K562 (cell line): ENCODE results near the gene CASTOR1. TPM values are rescaled to one million over a fixed set of nuclear protein-coding genes. Genes with fewer than 3 reads are reported as not detected.

Experiments used
- ATAC-seq: fragments of 200-7000 bp; cut with Tn5 transposase; 3 replicates; pipeline ENCODE4 v1.9.1; 2020; ENCODE audit warnings: moderate library complexity
- BruUV-seq: library from RNA; stranded (reverse); fragments of 400-500 nt; replicated peaks from 2 replicates; lab custom pipeline; 2021; lab: Mats Ljungman, UMichigan
- CTCF ChIA-PET: fragments of 300-600 bp; formaldehyde crosslinking; extraction: SDS; loops from one replicate; lab custom pipeline; 2021; ENCODE audit warnings: low intra/inter-chr PET ratio; lab: Yijun Ruan, JAX
- POLR2A ChIA-PET: fragments of 300-600, 350-650 bp; sonication (Branson Sonifier 250); formaldehyde crosslinking; extraction: SDS; loops from one replicate; lab custom pipeline; 2021; ENCODE audit warnings: antibody characterized with exemption, inconsistent platforms; lab: Yijun Ruan, JAX
- DNase-seq, 4 experiments: peaks; one replicate each; pipeline versions ENCODE4 v3.0.0 to v3.0.0-alpha.2; 2011 to 2018; ENCODE audit warnings: low spot score in 3 of 4, mixed read lengths in 3 of 4; ENCODE audit errors: extremely low read depth in 1 of 4
- FAIRE-seq: peaks from 2 replicates; lab custom pipeline; 2011; peaks lifted over from hg19 to GRCh38; lab: Jason Lieb, UNC
- H2AFZ ChIP-seq: 2 replicates; pipeline ENCODE4 v1.6.0; 2011; ENCODE audit warnings: low read depth, low read length, control low read depth, inconsistent platforms
- H3K27ac ChIP-seq: fragments of 200-600 bp; 3 replicates; pipeline ENCODE4 v1.8.0; 2011; ENCODE audit warnings: low read depth, mild to moderate bottlenecking, control low read depth, inconsistent platforms, low read length, moderate library complexity, mixed read lengths; ENCODE audit errors: extremely low read depth
- H3K27me3 ChIP-seq, 2 experiments: fragments of 300-600 bp in 1 of 2; 2 replicates in 1 of 2; 3 replicates in 1 of 2; pipeline versions ENCODE4 v1.6.0 to v1.8.0; 2011; ENCODE audit warnings: inconsistent platforms in 2 of 2, low read length in 2 of 2, mild to moderate bottlenecking in 1 of 2, mixed read lengths in 1 of 2, moderate library complexity in 1 of 2; ENCODE audit not compliant: control insufficient read depth in 2 of 2, insufficient read depth in 2 of 2
- H3K36me3 ChIP-seq: fragments of 300-600 bp; 3 replicates; pipeline ENCODE4 v1.8.0; 2011; ENCODE audit warnings: mild to moderate bottlenecking, low read length, inconsistent platforms; ENCODE audit not compliant: control insufficient read depth, insufficient read depth
- H3K4me1 ChIP-seq, 2 experiments: fragments of 200-600 bp in 1 of 2; replicated peaks in 1 of 2; 2 replicates in 1 of 2; 3 replicates in 1 of 2; pipeline versions ENCODE4 v1.5.1 to v1.8.0; 2011; ENCODE audit warnings: inconsistent platforms in 2 of 2, low read length in 2 of 2, mild to moderate bottlenecking in 1 of 2, mixed read lengths in 1 of 2, moderate library complexity in 1 of 2; ENCODE audit not compliant: control insufficient read depth in 2 of 2, insufficient read depth in 2 of 2
- H3K4me2 ChIP-seq: 2 replicates; pipeline ENCODE4 v1.6.1; 2011; ENCODE audit warnings: low read length, control low read depth, inconsistent platforms, mixed read lengths; ENCODE audit not compliant: insufficient read depth
- H3K4me3 ChIP-seq: fragments of 200-600 bp; sonication (generic), shearing (Covaris generic); 2 replicates; pipeline ENCODE4 v1.5.1; 2016; ENCODE audit warnings: control low read depth, inconsistent platforms
- H3K79me2 ChIP-seq: fragments of 200-600 bp; 3 replicates; pipeline ENCODE4 v1.8.0; 2011; ENCODE audit warnings: low read length, inconsistent platforms; ENCODE audit not compliant: control insufficient read depth, insufficient read depth
- H3K9ac ChIP-seq, 2 experiments: 2 replicates each; pipeline versions ENCODE4 v1.6.0 to v1.6.1; 2011; ENCODE audit warnings: low read depth in 2 of 2, low read length in 2 of 2, control low read depth in 1 of 2, inconsistent platforms in 1 of 2, mild to moderate bottlenecking in 1 of 2, mixed read lengths in 1 of 2; ENCODE audit not compliant: insufficient read depth in 1 of 2
- H3K9me1 ChIP-seq: one replicate; pipeline ENCODE4 v1.6.0; 2011; ENCODE audit warnings: inconsistent platforms, mild to moderate bottlenecking, low read length, moderate library complexity; ENCODE audit not compliant: control insufficient read depth, insufficient read depth
- H3K9me3 ChIP-seq: replicated peaks from 2 replicates; pipeline ENCODE4 v1.5.1; 2011; ENCODE audit warnings: low read depth, low read length, inconsistent platforms; ENCODE audit not compliant: control insufficient read depth, insufficient read depth
- H4K20me1 ChIP-seq: replicated peaks from 2 replicates; pipeline ENCODE4 v1.6.1; 2011; ENCODE audit warnings: low read length, inconsistent platforms, mixed read lengths; ENCODE audit not compliant: control insufficient read depth, insufficient read depth
- ATF3 ChIP-seq, 2 experiments: fragments of 450-650 bp in 1 of 2; sonication (generic) in 1 of 2; formaldehyde crosslinking in 1 of 2; IDR thresholded peaks in 1 of 2; conservative IDR thresholded peaks in 1 of 2; 2 replicates each; pipeline versions ENCODE4 v1.6.1 to v1.8.1; 2016 to 2023; ENCODE audit warnings: mild to moderate bottlenecking in 2 of 2, moderate library complexity in 2 of 2, inconsistent platforms in 1 of 2, missing genetic modification reagents in 1 of 2
- C11orf30 ChIP-seq: fragments of 450-650 bp; IDR thresholded peaks from 2 replicates; pipeline ENCODE4 v1.6.1; 2016; ENCODE audit warnings: low read depth, mild to moderate bottlenecking
- CCNT2 ChIP-seq: IDR thresholded peaks from 2 replicates; pipeline ENCODE4 v1.6.1; 2011; ENCODE audit warnings: borderline replicate concordance, low read depth, mild to moderate bottlenecking, moderate library complexity, mixed read lengths, low read length; ENCODE audit not compliant: insufficient read length; ENCODE audit errors: extremely low read depth
- CEBPG ChIP-seq, 3 experiments: fragments of 200-800 bp in 1 of 3; sonication (Bioruptor generic) in 1 of 3; sonication (generic) in 1 of 3; formaldehyde crosslinking in 1 of 3; IDR thresholded peaks in 2 of 3; conservative IDR thresholded peaks in 1 of 3; 2 replicates each; pipeline versions ENCODE4 v1.6.1 to v1.8.0; 2016 to 2022; ENCODE audit warnings: missing compliant biosample characterization in 2 of 3, missing genetic modification characterization in 2 of 3, mild to moderate bottlenecking in 1 of 3, missing genetic modification reagents in 1 of 3
- NFE2 ChIP-seq: IDR thresholded peaks from 2 replicates; pipeline ENCODE4 v1.6.1; 2014; ENCODE audit warnings: antibody characterized with exemption, low read depth
- PKNOX1 ChIP-seq: fragments of 450-650 bp; IDR thresholded peaks from 2 replicates; pipeline ENCODE4 v1.6.1; 2016
- RCOR1 ChIP-seq, 2 experiments: IDR thresholded peaks; 2 replicates each; pipeline ENCODE4 v1.6.1; 2012; ENCODE audit warnings: low read depth in 2 of 2, low read length in 2 of 2, borderline replicate concordance in 1 of 2, improper control_type of control experiment in 1 of 2
- RERE ChIP-seq: sonication (generic); formaldehyde crosslinking; IDR thresholded peaks from 2 replicates; pipeline ENCODE4 v1.8.0; 2023; ENCODE audit warnings: missing genetic modification reagents, mild to moderate bottlenecking, borderline replicate concordance
- ZNF316 ChIP-seq: fragments of 450-650 bp; IDR thresholded peaks from 2 replicates; pipeline ENCODE4 v1.6.1; 2016
- ZNF717 ChIP-seq: fragments of 250-450 bp; sonication (Bioruptor Pico); IDR thresholded peaks from 2 replicates; pipeline ENCODE4 v1.5.0; 2021
- WGBS: fragments of 100-300 bp; shearing (Covaris generic); methylation state at CpG from one replicate; pipeline ENCODE4 v1.1.6; 2016; ENCODE audit warnings: low coverage, mixed read lengths; ENCODE audit not compliant: insufficient coverage; ENCODE audit errors: missing lambda C conversion rate; 5-methylcytosine and 5-hydroxymethylcytosine counted together
- in situ Hi-C: fragments of 300-500 bp; cut with MboI; formaldehyde crosslinking; loops from 4 replicates; pipeline ENCODE4 v1.15.0; 2018; ENCODE audit warnings: inconsistent platforms, mixed read lengths
- intact Hi-C: fragments of 100-400 bp; cut with micrococcal nuclease; formaldehyde crosslinking; loops from 2 replicates; pipeline ENCODE4 v1.14.2; 2022
- polyA plus RNA-seq, 8 experiments: library from polyadenylated mRNA; depleted of rRNA in 4 of 8; stranded (reverse) in 5 of 8; unstranded in 3 of 8; fragments of >200 nt; fragmentation: Nextera tagmentation in 2 of 8; fragmentation: Illumina TruSeq in 1 of 8; extraction: Ambion mirVana in 2 of 8; extraction: Trizol in 1 of 8; gene quantifications; 2 replicates each; pipeline versions ENCODE4 v1.2.1 to v1.2.3, GENCODE V29; 2011 to 2014; ENCODE audit warnings: inconsistent platforms in 1 of 8, missing spikeins in 1 of 8
- total RNA-seq, 7 experiments: library from RNA; depleted of rRNA in 6 of 7; stranded (reverse); fragments of >200 nt in 6 of 7; fragmentation: Illumina TruSeq in 2 of 7; extraction: Trizol in 2 of 7; gene quantifications; 2 replicates each; pipeline versions ENCODE4 v1.2.1 to v1.2.3, GENCODE V29; 2011 to 2021; ENCODE audit warnings: low replicate concordance in 1 of 7

Gene CASTOR1
- total and polyA plus RNA-seq, 9 of the 15 experiments (the other 6 are each of a cell fraction or from before 2014, with no cell fraction given) = 0.35 to 2.6 (median 1.1) TPM

- no peak for TF ChIP-seq RERE (CRISPR knock-in tag)
Observed at GRCh38 chr22:30262112-30262511, 27.2 kb downstream of the CASTOR1 start (continued).

GRCh38 chr22:30261134-30261533 is 28.2 kb downstream of the CASTOR1 start:
- Histone ChIP-seq H2AFZ (no peak overlapping the region), H3K79me2 (no peaks in the 10 kb centered on the region), H3K27ac (no peak overlapping the region), H3K4me3 (no peak overlapping the region), H3K4me1 (peaks cover 2 to 46% of the 10 kb centered on the region in 2 experiments; a peak in 2 of 5 replicates), H3K27me3 (no peaks in the 10 kb centered on the region), H3K9me1 (no peaks in the 10 kb centered on the region), H3K9ac (no peak overlapping the region), H4K20me1 (no peaks in the 10 kb centered on the region), H3K9me3 (no peaks in the 10 kb centered on the region), H3K36me3 (no peaks in the 10 kb centered on the region), H3K4me2 (no peak overlapping the region)
- in situ Hi-C loops (no loop called here), intact Hi-C loops (no loop called here)
- CTCF ChIA-PET = no interaction called here
- ATAC-seq (no peak), FAIRE-seq (peak; percentile 37), DNase-seq (no peak)
- no peak for TF ChIP-seq CCNT2
- TF ChIP-seq ZNF316 = peak; percentile 47; the same call in 1 of the 2 replicates
- TF ChIP-seq RCOR1 (IDR thresholded peaks at IDR 0.05; ENCODE audit: borderline replicate concordance in 1 of 2, low read depth in 2 of 2, low read length in 2 of 2) = peak in 1 of 2 experiments; percentile 6; a peak in 1 of 4 replicates
- peak; percentile 56 for TF ChIP-seq C11orf30
- no peak for TF ChIP-seq ZNF717 (CRISPR knock-in tag)
- peak; percentile 77 for TF ChIP-seq ATF3 (IDR thresholded peaks at IDR 0.05)
- no peak for TF ChIP-seq ATF3 (CRISPR knock-in tag; conservative IDR thresholded peaks at IDR 0.05)
- TF ChIP-seq NFE2 = 0 out of 2 replicates have a peak, but pooled peaks have one; percentile 41
- TF ChIP-seq PKNOX1 = peak; percentile 75
- TF ChIP-seq CEBPG (CRISPR knock-in tag; IDR thresholded peaks at IDR 0.05) = no peak
- peak in 1 of 2 experiments; percentile 36; a peak in 1 of 4 replicates for TF ChIP-seq CEBPG (tag; conservative IDR thresholded peaks at IDR 0.05 in 1 of 2, IDR thresholded peaks at IDR 0.05 in 1 of 2)
- POLR2A ChIA-PET = interaction anchor here (0.7 to 1.6 kb wide), 4 partner anchors 23 to 628 kb away, joined by 3 to 6 read pairs (median 4); no protein-coding TSS in a partner anchor
- BruUV-seq = no TSS peak
- WGBS = 9% methylated on average over 8 of the region's 8 CpGs
